HG02840 (cell line): Measurements from ENCODE around the gene RASA3.
"Not testable (repeated sequence)": the region's sequence is repeated elsewhere in the genome, so short reads cannot be mapped to it uniquely, and the experiment has no call there.

Experiments used
- ATAC-seq: cut with Tn5 transposase; IDR thresholded peaks from one replicate; pipeline ENCODE4 v1.9.1; 2021; ENCODE audit warnings: mild to moderate bottlenecking, moderate library complexity, moderate number of reproducible peaks; ENCODE audit not compliant: unreplicated experiment, low FRiP score

RASA3 gene

DNA sequence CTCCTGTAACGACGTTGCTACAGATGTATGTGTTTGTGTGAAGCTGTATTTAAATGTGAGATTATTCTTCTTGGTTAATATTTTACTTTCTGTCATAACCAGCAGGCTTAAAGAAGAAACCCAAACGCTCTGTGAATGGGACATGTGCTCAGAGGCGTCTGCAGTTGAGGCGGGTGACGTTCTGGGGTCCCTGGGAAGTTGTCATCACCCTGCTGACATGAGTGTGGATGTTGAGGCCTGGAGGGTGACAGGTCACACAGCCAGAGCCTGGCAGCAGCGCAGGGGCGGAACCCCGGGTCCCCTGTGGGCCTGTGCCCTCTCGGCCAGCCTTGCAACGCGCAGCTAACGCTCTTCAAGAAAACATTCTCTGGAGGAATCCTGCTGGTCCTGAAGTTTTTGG, 16.6 kb downstream of the RASA3 start:
- ATAC-seq: peak; percentile 19

GRCh38 chr13:114115191-114115671, 17.2 kb downstream of the RASA3 start:
- peak; percentile 51 for ATAC-seq

DNA sequence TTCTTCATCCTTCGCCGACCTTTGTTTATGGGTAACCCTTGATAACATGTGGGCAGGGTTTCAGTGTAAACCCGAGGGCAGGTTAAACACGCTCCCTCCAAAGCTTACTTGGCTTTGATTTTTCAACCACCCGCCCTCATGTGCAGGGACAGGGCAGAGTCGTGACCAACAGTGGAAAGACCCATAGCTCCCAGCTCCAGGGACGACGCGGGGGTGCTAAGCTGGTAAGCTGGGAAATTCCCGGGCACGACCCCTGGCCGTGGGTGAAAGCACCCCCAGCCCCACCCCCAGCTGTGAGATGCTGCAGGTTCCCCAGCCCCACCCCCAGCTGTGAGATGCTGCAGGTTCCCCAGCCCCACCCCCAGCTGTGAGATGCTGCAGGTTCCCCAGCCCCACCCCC, 17.8 kb downstream of the RASA3 start:
- not testable (repeated sequence) for ATAC-seq

- no peak for ATAC-seq
Measured at GRCh38 chr13:114114006-114114640, 18.3 kb downstream of the RASA3 start.

DNA sequence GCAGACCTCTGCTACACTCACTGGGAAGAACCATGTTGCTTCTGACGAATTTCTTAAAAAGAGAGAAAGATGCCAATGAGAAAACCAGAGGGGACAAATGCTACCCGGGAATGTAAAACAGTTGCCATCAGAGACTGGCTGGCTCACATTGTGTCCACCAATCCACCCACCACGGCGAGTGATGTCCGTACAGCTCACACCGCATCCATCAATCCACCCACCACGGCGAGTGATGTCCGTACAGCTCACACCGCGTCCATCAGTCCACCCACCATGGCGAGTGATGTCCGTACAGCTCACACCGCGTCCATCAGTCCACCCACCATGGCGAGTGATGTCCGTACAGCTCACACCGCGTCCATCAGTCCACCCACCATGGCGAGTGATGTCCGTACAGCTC, 19.0 kb downstream of the RASA3 start:
- ATAC-seq: not testable (repeated sequence)

DNA sequence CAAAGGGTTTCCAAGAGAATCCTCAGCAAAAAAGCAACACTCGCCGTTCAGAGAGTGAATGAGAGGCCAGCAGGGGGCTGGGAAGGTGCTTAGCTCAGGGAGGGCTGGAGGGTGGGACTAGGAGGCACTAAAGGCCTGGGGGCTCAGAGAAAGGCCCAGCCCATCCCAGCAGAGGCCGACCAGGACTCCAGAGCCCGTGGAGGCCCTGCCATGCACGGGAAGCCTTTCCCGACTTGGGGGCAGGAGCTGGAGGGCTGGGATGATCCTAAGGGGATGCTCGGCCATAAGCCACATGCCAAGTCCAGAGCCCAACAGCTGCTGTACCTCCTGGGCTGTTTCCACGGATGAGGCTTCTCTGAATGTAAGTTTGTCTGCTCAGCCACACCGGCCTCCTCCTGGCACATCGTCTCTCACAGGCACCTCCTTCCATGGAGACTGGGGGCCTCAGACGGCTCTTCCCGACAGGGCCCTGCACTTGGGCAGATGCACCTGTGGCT, 19.5 kb downstream of the RASA3 start:
- no peak for ATAC-seq

GRCh38 chr13:114112231-114112825, 20.1 kb downstream of the RASA3 start:
- no peak for ATAC-seq

DNA sequence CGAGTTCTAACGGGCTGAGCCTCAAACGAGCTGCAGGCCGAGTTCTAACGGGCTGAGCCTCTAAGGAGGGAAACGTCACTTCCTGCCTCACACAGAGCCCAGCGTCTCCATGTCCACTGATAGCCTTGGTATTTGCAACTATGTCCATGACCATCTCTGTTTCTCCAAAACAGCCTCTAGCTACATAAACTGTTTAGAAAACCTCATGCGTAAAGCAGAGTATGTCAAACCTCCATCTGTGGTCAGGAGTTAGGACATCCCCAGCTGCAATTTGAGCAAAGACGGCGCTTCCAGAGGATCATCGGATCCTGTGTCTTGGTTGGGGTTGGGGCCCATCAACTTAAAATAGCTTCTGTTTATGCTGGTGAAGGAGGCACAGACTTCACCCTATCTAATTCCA, 20.8 kb downstream of the RASA3 start:
- ATAC-seq: no peak

GRCh38 chr13:114110830-114111189, 21.6 kb downstream of the RASA3 start:
- not testable (repeated sequence) for ATAC-seq

DNA sequence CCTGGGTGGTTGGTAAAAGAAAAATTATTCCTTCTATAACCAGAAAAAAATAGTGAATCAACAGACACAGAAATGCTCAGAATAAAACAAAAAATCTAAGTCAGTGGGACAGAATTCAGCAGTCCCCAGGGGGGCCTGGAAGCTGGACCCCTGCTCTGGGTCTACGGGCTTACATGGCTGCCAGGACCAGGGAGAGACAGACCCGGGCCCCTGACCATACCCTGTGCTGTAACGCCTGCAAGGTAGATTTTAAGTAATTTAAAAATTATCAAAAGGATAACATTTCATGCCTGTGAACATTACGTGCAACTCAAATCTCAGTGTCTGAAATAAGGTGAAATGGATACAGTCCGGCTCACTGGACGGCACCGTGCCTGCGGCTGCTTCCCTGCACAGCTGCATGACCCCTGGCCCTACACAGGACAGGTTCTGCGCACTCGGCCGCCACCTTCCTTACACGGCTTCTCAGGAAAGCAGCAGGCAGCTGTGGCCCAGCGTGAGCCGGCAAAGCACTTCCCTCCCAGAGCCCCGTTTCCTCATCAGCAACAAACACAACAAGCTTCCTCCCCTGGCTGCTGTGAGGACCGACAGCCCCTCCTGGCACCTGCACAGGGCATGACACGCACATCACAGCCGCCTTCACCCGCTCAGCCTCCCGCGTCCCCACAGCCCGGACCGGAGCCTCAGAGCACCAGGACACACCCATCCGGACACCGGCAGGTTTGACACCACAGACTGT, 22.2 kb downstream of the RASA3 start:
- ATAC-seq: no peak

DNA sequence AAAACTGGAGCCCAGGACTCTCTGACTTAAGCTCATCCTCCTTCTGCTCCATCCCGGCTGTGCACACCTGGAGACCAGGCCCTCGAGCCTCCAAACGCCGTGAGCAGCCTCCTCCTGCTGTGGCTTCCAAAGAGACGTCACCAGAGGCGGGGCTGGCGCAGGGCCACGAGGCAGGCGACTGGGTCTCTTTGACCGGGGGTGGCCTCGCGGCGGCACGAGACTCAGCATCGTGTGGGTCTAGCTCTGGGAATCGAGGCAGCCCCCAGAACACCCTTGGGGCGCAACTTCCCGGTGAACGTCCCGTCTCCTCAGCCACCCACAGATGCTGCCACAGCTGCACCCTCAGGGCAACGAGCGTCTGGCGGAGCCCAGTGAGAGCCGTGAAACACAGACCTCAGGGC, 22.8 kb downstream of the RASA3 start:
- ATAC-seq: no peak

- no peak for ATAC-seq
Measured at GRCh38 chr13:114108894-114109293, 23.5 kb downstream of the RASA3 start.

- ATAC-seq: no peak
Measured at GRCh38 chr13:114108141-114108761, 24.2 kb downstream of the RASA3 start.

DNA sequence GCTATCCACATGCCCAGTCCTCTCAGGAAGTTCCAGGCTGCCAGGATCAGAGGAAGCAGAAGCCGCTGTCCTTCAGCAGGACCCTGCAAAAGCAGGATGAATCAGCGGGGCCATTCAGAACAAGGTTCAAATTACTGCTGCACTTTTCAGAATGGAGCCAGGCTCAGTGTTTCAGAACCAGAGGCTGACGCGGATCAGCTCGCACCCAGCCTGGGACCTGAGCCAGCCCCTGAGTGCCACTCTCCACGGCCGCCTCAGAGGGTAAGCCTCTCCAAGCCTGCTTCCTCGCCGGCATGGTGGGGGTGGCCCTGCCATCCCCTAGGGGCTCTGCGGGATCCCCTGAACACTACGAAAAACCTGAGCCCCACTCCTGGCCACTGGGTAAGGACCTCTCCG, 24.7 kb downstream of the RASA3 start:
- no peak for ATAC-seq

- ATAC-seq: no peak
Measured at GRCh38 chr13:114106991-114107685, 25.3 kb downstream of the RASA3 start.

DNA sequence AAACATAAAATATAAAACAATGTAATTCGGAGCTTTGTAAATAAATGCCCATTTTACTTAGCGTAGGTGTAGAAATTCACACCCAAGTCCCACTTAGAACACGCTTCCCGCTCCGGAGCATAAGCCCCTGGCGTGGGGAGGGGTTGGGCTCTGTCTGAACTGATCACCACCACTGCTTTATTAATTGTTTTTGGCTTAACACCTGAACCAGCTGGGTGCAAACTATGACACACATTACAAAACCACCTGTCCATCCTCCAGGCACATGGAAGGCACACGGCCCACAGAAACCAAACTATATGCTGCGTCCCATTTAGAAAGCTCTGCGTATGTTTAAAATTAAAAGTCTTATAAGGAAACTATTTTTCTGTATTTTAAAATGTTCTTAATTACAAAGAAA, 25.9 kb downstream of the RASA3 start:
- ATAC-seq: no peak

GRCh38 chr13:114105521-114106225, 26.8 kb downstream of the RASA3 start:
- ATAC-seq: no peak

- no peak for ATAC-seq
Measured at GRCh38 chr13:114104655-114105520, 27.5 kb downstream of the RASA3 start.
